IPS DF 19.7 (cell line): Measurements from ENCODE around the gene PCDHB11.
A peak's percentile ranks its signal among the peaks of the same experiment; 100 is the strongest.
"Not testable (repeated sequence)": the region's sequence is repeated elsewhere in the genome, so short reads cannot be mapped to it uniquely, and the experiment has no call there.

Experiments
- DNase-seq: peaks from one replicate; pipeline ENCODE4 v3.0.0-alpha.2; 2013; ENCODE audit warnings: low read depth, low spot score

PCDHB11 gene

GRCh38 chr5:141199359-141200235, at the start of gene PCDHB11:
PCDHB11 (plus strand) TSS chr5:141199627; CDS start chr5:141199775, 148 bp downstream.
- no peak for DNase-seq

- no peak for DNase-seq
Observed at GRCh38 chr5:141149812-141150211, 49.6 kb upstream of the PCDHB11 start, which contains the start of gene PCDHB6. PCDHB6 (plus strand) TSS chr5:141150057; CDS start chr5:141150258, 201 bp downstream.

- no peak for DNase-seq
Observed at GRCh38 chr5:141150224-141150992, 49.0 kb upstream of the PCDHB11 start.

- DNase-seq, result no peak
Observed at GRCh38 chr5:141150993-141151325, 48.5 kb upstream of the PCDHB11 start.

GRCh38 chr5:141151632-141152031, 47.8 kb upstream of the PCDHB11 start:
- DNase-seq, result not testable (repeated sequence)

- DNase-seq, result not testable (repeated sequence)
Observed at GRCh38 chr5:141152096-141152495, 47.3 kb upstream of the PCDHB11 start.

GRCh38 chr5:141155540-141156374, 43.7 kb upstream of the PCDHB11 start:
- DNase-seq, result no peak

GRCh38 chr5:141157356-141157755, 42.1 kb upstream of the PCDHB11 start:
- not testable (repeated sequence) for DNase-seq

GRCh38 chr5:141157901-141158300, 41.5 kb upstream of the PCDHB11 start:
- not testable (repeated sequence) for DNase-seq

- DNase-seq, result no peak
Observed at GRCh38 chr5:141172381-141173204, 26.8 kb upstream of the PCDHB11 start, which contains the start of gene PCDHB7. PCDHB7 (plus strand) TSS chr5:141172644; CDS start chr5:141172836, 192 bp downstream.

GRCh38 chr5:141174291-141175104, 24.9 kb upstream of the PCDHB11 start:
- not testable (repeated sequence) for DNase-seq

- no peak for DNase-seq
Observed at GRCh38 chr5:141175933-141176332, 23.5 kb upstream of the PCDHB11 start.

- DNase-seq, result not testable (repeated sequence)
Observed at GRCh38 chr5:141177577-141178191, 21.7 kb upstream of the PCDHB11 start, which contains the start of gene PCDHB8. PCDHB8 (plus strand) TSS chr5:141177790; CDS start chr5:141178035, 245 bp downstream.

- DNase-seq, result not testable (repeated sequence)
Observed at GRCh38 chr5:141179371-141179770, 20.1 kb upstream of the PCDHB11 start.

- not testable (repeated sequence) for DNase-seq
Observed at GRCh38 chr5:141179876-141180275, 19.6 kb upstream of the PCDHB11 start.

GRCh38 chr5:141180313-141180712, 19.1 kb upstream of the PCDHB11 start:
- DNase-seq, result no peak

GRCh38 chr5:141182248-141182647, 17.2 kb upstream of the PCDHB11 start, which contains the start of gene PCDHB16:
PCDHB16 (plus strand) TSS chr5:141182387; CDS start chr5:141182560, 173 bp downstream.
- DNase-seq, result peak; percentile 52

- not testable (repeated sequence) for DNase-seq
Observed at GRCh38 chr5:141184117-141184855, 15.1 kb upstream of the PCDHB11 start.
